ENCODE results near the gene ZNF678.

DNA sequence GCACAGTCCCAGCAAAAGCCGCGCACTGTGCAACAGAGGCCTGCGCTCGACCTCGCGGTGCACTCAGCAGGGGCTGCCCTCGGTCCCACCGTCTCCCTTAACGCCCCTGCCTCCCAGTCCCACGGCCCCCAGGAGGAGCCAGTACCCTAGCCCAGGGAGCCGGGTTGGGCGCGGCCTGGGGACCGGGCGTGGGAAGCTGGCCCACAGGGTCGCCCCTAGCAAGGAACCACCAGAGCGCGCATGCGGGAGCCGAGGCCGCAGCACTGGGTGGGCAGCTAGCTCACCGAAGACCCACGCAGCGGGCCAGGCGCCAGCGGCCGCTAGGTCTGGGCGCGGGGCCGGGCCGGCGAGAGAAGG is 21.6 kb upstream of the ZNF678 start:
- TF ChIP-seq, protein P1, sequence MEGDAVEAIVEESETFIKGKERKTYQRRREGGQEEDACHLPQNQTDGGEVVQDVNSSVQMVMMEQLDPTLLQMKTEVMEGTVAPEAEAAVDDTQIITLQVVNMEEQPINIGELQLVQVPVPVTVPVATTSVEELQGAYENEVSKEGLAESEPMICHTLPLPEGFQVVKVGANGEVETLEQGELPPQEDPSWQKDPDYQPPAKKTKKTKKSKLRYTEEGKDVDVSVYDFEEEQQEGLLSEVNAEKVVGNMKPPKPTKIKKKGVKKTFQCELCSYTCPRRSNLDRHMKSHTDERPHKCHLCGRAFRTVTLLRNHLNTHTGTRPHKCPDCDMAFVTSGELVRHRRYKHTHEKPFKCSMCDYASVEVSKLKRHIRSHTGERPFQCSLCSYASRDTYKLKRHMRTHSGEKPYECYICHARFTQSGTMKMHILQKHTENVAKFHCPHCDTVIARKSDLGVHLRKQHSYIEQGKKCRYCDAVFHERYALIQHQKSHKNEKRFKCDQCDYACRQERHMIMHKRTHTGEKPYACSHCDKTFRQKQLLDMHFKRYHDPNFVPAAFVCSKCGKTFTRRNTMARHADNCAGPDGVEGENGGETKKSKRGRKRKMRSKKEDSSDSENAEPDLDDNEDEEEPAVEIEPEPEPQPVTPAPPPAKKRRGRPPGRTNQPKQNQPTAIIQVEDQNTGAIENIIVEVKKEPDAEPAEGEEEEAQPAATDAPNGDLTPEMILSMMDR (conservative IDR thresholded peaks at IDR 0.05 in 1 of 2, IDR thresholded peaks at IDR 0.05 in 1 of 2; ENCODE audit: extremely low read depth in 1 of 2, insufficient read depth in 1 of 2, low read depth in 1 of 2, low read length in 2 of 2), result no peak
- no peak for TF ChIP-seq EZH2 (IDR thresholded peaks at IDR 0.05; ENCODE audit: borderline replicate concordance, low read length)
